AG04449 (cell line): ENCODE measurements around the gene UCP1.

Experiments used
- CTCF ChIA-PET: fragments of 350-600 bp; formaldehyde crosslinking; extraction: SDS; loops from one replicate; lab custom pipeline; 2021; ENCODE audit warnings: antibody characterized with exemption; lab: Yijun Ruan, JAX
- POLR2A ChIA-PET: fragments of 400-600, 350-600 bp; formaldehyde crosslinking; extraction: SDS; loops from one replicate; lab custom pipeline; 2020; ENCODE audit warnings: antibody characterized with exemption, inconsistent platforms; lab: Yijun Ruan, JAX
- DNase-seq: peaks from one replicate; pipeline ENCODE4 v3.0.0-alpha.2; 2010; ENCODE audit warnings: low read depth, low spot score
- H3K4me3 ChIP-seq: 2 replicates; pipeline ENCODE4 v1.5.1; 2011; ENCODE audit warnings: low read depth, mild to moderate bottlenecking, control low read depth, low read length
- CTCF ChIP-seq: IDR thresholded peaks from one replicate; pipeline ENCODE4 v1.5.1; 2011; ENCODE audit warnings: mild to moderate bottlenecking, moderate library complexity, low read length, control low read depth, inconsistent platforms; ENCODE audit not compliant: insufficient read depth; ENCODE audit errors: missing control alignments

UCP1 gene

GRCh38 chr4:140595065-140595464, 26.3 kb upstream of the UCP1 start:
- no peak for DNase-seq
- CTCF ChIA-PET = interaction anchor here (1.0 to 2.2 kb wide), 4 partner anchors 14 to 255 kb away, joined by 3 to 16 read pairs (median 4); no protein-coding TSS in a partner anchor
- no peak overlapping the region for H3K4me3 ChIP-seq
- POLR2A ChIA-PET = no interaction called here
- TF ChIP-seq CTCF = no peak

GRCh38 chr4:140584439-140584838, 15.7 kb upstream of the UCP1 start:
- no peak for TF ChIP-seq CTCF
- H3K4me3 ChIP-seq = no peak overlapping the region
- ChIA-PET CTCF (interaction anchor here (1.6 to 2.0 kb wide), 2 partner anchors 20 to 25 kb away, joined by 4 to 6 read pairs; no protein-coding TSS in a partner anchor), POLR2A (no interaction called here)
- no peak for DNase-seq

- no peak overlapping the region for H3K4me3 ChIP-seq
- ChIA-PET CTCF (no interaction called here), POLR2A (no interaction called here)
- TF ChIP-seq CTCF = no peak
- DNase-seq = no peak
Measured at GRCh38 chr4:140581078-140581477, 12.3 kb upstream of the UCP1 start.

- ChIA-PET CTCF (interaction anchor here (0.7 to 0.9 kb wide), 2 partner anchors 11 to 30 kb away, joined by 3 read pairs; no protein-coding TSS in a partner anchor), POLR2A (no interaction called here)
- no peak for DNase-seq
- no peak for TF ChIP-seq CTCF
- H3K4me3 ChIP-seq = no peak overlapping the region
Measured at GRCh38 chr4:140579278-140579677, 10.5 kb upstream of the UCP1 start.

- POLR2A ChIA-PET = no interaction called here
- no peak overlapping the region for H3K4me3 ChIP-seq
- TF ChIP-seq CTCF = no peak
- CTCF ChIA-PET = interaction anchor here (1.0 to 1.3 kb wide), 2 partner anchors 19 to 215 kb away, joined by 3 to 5 read pairs; no protein-coding TSS in a partner anchor
- no peak for DNase-seq
Measured at GRCh38 chr4:140575489-140575888, 6.7 kb upstream of the UCP1 start.

- DNase-seq = no peak
- ChIA-PET POLR2A (no interaction called here), CTCF (no interaction called here)
- no peak overlapping the region for H3K4me3 ChIP-seq
- TF ChIP-seq CTCF = no peak
Measured at GRCh38 chr4:140571620-140572019, 2.9 kb upstream of the UCP1 start.
